GM19025 (cell line): ENCODE data around the gene PHF10.
"Not testable (repeated sequence)": the region's sequence is repeated elsewhere in the genome, so short reads cannot be mapped to it uniquely, and the experiment has no call there.

Source experiments
- ATAC-seq: cut with Tn5 transposase; IDR thresholded peaks from one replicate; pipeline ENCODE4 v1.9.1; 2021; ENCODE audit warnings: mild to moderate bottlenecking, low read depth, moderate library complexity; ENCODE audit not compliant: unreplicated experiment

Gene PHF10

DNA sequence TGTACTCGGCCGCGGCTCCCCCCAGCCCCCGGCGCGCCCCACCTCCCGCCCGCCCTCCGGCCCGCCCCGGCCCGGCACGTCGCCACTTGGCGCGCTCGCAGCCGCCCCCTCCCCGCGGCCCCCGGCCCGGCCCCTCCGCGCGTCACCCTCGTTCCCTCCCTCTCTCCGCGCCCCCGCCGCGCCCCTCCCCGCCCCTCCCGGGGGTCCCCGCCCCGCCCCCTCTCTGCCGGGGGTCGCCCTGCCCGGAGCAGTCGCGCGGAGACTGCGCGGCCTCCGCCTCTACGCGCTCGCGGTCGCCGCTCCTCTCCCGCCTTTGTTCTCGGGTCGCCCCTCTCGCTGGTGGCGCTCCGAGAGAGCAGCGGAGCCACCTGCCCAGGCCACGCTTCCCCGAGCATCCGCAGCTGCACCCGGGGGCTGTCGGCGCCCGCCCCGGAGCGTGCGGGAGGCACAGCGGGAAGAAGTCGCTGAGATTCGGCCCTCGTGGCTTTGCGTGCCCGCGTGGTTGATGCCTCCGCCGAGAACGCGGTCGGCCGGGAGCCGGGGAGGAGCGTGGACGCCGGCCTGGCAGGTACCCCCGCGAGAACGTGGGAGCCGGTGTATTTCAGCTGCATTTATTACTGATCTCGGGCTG, at the start of gene PHF10:
PHF10 (minus strand) TSS at position 7 of the 631 bp plus-strand sequence. CDS start 569 bp downstream, outside the sequence.
- peak; percentile 44 for ATAC-seq

DNA sequence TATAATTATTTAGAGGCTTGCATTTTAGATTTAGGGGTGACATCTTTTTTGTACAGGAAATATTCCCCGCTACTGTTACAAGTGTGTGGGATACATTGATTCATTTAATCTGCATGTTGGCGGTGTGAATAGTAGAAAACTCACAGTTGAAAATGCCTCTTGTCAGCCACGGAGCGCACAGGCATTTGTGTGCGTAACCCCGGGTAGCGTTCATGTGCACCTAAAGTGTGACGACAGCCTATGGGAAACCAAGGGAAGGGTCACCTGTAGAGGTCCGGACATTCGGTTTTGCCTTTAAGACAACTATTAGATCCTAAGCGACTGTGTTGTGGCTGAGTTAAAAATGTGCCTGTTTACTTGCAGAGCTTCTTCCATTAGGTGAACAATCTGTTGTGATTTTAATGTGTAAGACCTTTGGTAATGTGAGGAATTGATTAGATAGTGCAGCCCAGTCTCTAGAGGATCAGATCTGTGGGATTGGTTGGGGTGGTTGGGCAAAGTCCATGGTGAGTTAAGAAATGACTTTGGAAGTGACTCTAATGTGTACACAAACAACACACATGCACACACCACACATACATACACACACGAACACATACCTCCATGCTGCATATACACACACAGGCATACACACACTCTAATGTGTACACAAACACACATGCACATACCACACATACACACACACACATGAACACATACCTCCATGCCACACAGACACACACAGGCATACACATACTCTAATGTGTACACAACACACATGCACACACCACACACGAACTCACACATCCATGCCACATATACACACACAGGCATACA, 42.8 kb upstream of the PHF10 start:
- ATAC-seq: no peak

DNA sequence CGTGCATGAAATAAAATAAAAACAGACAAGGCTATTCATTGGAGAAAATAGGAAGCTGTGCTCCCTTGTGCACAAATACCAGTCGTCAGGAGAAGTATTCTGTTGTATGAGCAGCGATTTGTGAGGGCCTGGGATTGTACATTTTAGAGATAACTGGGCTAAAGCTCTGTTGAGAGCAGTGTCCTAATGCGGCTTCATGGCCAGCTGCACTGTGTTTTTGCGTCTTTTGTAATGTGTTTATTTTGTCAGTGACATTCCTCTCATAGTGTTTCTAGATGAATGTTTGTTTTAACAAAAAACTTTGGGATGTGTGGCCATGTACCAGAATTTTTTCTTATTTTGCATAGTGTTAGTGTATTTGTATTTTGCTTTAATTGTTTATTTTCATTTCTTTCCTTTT, 41.9 kb upstream of the PHF10 start:
- no peak for ATAC-seq

DNA sequence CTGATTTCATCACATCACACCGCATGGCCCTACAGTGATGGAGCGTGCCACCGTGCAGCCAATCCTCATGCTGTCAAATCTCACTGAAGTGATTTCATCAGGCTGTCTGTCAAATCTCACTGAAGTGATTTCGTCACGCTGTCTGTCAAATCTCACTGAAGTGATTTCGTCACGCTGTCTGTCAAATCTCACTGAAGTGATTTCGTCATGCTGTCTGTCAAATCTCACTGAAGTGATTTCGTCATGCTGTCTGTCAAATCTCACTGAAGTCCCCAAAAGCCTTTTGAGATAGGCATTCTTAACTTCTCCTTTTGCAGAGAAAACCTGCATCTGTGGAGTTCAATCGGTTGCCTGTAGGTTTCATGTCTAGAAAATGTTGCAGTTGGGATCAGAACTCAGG, 41.5 kb upstream of the PHF10 start:
- not testable (repeated sequence) for ATAC-seq

DNA sequence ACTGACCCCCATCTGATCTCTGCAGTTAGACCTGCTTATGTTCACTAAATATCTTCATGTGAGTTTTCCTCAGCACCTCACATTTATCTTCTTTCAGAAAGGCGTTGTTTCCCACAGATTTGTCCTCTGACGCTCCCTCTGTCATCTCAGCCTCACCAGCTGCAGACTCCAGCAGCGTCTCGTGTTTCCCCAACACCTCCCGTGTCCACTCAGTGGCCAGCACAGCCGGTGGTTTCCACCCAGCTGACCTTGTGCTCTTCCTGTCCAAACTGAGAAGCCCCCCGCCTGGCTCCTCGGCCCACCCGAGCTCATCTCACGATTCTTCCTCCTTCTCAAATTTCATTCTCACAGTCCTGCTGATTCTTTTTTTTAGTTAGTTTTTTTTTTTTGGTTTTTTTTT, 39.6 kb upstream of the PHF10 start:
- no peak for ATAC-seq

DNA sequence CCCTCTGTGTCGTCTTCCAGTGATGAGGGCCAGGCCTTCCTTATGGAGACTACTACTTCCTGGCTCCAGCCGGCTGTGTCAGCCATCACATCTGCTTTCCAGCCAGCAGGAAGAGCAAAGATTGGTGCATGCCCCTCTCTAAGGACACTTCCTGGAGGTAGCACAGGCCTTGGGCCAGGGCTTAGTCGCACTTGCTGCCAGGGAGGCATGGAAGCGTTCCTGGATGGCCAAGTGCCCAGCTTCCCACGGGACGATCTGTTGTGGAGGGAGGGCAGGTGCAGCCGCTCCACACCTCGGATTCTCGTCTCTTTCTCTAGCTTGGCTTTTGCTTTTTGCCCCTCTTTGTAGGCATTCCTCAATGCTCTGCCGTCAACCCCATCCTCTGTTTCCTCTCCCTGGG, 39.0 kb upstream of the PHF10 start:
- no peak for ATAC-seq

DNA sequence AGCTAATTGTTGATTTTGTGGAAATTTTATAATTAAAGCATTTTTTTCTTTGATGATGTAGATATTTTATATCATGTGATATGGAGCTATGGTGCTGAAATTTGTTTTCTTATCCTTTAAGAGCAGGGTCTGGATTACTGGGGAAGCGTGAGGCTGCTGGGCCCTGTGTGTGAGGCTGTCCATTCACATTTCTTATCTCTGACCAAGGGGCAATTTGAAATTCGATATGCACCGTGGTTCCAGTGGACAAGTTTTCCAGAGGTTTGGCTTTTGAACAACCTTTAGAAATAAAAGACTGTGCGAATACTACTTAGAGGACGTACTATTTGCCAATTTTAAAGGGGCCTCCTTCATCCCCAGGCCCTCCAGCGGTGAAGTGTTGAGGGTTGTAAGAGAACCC, 30.9 kb upstream of the PHF10 start:
- ATAC-seq: no peak

DNA sequence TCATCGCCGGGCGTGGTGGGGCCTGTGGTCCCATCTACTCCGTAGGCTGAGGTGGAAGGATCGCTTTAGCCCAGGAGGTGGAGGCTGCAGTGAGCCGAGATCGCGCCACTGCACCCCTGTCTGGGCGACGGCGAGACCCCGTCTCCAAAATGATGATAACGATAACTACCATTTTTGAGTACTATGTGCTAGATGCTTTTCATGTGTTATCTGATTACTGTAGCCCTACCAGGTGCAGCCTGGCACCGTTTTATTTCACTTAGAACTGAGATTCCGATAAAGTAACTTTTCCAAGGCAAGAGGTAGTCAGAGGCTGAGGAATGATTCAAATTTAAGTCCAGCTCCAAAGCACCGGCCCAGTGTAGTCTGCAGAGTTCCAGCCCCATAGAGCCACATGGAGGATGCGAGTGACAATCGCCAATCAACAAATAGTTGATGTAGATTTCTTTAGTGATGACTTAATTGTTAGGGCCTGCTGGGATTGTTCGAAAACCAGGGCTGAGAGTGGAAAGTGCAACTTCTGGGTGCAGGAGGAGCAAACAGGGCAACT, 27.8 kb upstream of the PHF10 start:
- no peak for ATAC-seq

DNA sequence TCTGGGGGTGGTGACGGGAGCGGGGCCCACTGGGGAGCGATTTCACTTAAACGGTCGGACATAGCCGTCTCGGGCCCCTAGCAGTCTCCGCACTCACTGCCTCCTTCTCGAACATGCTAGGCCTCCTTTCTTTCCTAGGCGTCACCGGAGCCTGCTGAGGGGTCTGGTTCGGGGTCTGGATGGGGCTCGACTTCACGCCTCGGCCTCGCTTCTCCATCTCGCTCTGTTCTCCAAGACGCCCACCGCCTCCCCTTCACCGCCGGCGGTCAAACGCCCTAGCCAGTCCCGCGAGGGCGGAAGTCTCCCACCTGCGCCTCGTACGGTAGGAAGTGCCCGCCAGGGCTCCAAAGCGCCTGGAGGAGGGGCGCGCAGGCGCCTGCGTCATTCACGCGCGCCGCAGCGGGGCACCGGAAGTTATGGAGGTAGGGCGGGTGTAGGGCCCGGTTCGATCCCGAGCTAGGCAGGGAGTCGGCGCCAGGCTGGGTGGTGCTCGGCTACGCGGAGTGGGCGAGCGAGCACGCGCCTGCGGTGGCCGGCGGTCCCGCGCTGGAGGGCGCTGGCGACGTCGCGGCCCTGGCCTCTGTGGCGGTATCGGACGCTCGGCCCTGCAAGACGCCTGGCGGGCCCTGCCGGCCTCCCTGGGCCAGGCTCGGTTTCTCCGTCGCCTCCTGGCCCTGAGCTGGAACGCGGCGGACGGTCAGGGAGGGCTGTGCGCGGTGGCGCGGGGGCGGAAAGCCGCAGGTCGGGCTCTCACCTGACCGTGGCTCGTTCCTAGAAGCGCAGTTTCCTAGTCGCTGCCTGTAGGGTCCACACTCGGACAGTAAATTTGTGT, 27.2 kb upstream of the PHF10 start, which contains the start of the genes DYNLT2 and ERMARD:
DYNLT2 (minus strand) TSS at position 331 of the 832 bp plus-strand sequence; CDS start at position 217, 114 bp downstream.
ERMARD (plus strand) TSS at position 381 of the 832 bp plus-strand sequence; CDS start at position 417, 36 bp downstream.
- peak; percentile 93 for ATAC-seq

DNA sequence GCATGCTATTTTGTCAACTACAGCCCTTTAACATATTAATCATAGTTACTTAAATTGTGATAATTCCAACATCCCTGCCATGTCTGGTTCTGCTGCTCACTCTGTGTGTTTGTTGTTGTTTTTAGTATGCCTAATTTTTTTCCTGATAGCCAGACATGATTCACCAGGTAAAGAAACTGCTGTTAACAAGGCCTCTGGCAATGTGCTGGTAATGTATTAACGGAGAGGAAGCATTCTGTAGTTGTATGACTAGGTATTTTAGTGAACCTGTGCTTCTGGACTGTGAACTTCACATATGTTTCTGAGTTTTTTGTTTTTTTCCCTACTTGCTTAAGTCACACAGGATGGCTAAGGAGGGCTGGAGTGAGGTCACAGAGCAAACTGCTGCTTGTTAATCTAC, 22.3 kb upstream of the PHF10 start:
- ATAC-seq: no peak

DNA sequence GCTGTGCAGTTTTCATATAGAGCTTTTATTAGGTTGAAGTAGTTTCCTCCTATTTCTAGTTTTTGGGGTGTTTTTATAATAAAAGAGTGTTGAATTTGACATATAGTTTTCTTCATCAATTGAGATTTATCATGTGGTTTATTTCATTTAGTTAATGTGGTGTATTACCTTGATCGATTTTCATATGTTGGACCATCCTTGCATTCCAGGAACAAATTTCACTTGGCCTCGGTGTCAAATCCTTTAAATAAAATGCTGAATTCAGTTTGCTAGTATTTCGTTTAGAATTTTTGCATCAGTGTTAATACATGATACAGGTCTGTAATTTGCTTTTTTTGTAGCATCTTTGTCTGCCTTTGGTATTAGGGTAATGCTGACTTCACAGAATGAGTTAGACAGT, 21.1 kb upstream of the PHF10 start:
- no peak for ATAC-seq

DNA sequence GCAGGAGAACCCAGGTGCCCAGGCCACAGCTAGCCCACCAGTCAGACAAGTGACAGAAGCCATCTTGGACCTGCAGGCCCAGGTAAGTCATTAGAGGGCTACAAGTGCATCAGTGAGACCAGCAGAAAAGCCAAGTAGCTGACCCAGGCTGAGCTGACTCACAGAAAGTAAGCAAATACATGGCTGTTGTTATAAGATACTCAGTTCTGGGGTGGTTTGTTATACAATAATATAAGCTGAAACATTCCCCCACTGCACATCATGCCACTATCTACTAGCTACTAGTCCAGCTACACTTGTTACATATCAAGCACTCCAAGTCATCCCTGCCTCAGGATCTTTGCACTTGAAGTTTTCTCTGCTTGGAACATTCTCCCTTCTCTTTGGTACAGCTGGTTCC, 17.0 kb upstream of the PHF10 start:
- no peak for ATAC-seq

DNA sequence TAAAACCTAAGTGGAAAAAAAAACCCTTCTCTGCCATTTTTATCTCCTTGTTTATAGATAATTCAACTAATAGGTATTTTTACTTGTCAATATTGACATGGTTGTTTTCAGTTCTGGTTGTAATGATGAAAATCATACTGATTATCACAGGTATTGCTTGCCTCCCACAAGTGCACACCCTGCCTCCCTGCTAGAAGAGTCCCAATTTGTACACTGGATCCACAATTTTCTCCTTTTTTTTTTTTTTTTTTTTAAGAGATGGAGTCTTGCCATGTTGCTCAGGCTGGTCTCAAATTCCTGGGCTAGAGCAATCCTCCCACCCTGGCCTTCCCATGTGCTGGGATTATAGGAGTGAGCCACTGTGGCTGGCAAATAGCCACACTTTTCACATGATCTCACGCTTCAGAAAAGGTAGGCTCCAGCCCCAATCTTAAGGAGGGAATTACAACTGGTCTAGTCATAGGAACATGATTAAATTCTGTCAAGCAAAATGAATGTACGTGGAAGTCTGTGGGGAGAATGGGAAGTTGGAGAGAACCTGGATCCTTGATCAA, 14.8 kb upstream of the PHF10 start:
- no peak for ATAC-seq

DNA sequence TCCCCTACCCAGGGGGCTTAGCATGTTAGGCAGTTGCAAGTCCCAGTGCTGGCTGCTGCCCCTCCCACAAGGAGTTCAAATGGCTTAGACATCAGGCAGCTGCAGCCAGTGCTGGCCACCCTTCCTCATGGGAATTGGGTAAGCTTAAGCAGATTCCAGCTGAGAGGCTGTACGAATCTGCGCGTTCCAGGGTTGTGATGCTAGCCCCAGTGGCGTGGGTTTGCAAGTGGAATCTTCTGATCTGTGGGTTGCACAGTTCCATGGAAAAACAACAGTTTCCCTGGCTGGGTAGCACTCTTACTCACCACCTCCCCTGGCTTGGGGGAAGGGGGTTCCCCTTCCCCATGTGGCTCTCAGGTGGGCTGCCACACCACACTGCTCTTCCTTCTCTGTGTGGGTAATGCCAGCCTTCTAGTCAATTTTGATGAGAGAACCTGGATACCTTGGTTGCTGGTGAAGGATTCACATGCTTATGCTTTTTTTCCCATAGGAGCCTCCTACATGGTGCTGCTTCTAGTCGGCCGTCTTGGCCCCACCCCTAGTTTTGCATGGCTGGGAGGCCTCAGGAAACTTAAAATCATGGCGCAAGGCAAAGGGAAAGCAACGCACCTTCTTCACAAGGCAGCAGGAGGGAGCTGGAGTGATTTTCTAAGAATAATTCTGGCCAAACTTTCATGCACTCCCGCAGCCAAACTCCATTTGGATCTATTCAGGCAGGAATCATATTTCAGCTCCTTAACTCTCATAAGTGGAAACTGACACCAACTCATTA, 14.1 kb upstream of the PHF10 start:
- ATAC-seq: no peak

DNA sequence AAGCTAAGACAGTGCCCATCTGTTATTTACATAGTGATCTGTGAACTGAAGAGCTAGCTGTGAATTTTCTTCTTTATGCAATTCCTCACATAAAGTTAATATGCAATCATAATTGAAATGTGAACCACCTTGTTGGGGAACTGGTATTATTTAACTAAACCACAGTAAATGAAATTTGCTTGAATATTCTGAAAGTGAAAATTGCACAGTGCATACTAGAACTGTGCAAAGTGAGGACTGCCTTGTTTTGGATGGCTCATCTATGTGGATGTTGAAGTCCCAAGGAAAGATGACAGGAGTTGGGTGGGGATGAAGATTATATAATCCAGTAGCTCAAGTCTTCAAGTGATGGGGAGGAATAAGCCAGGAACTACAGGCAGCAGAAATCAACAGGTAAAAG, 5.7 kb upstream of the PHF10 start:
- no peak for ATAC-seq

DNA sequence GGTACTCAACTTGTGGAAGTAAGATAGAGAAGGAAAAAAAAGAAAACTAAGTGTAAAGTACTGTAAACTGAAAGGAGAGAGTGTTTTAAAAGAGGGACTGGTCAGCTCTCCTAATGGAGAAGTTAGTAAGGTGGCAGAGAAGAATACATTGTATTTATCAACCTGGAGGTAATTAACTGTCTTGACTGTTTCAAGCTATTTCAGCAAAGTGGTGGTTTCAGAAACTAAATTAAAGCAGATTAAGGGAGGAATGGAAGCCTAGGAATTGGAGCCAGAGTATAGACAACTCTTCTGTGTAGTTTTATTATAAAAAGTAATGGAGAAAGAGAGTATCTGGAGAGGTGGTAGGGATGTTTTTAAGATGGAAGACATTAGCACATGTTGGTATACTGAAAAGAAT, 2.7 kb upstream of the PHF10 start:
- ATAC-seq: no peak

DNA sequence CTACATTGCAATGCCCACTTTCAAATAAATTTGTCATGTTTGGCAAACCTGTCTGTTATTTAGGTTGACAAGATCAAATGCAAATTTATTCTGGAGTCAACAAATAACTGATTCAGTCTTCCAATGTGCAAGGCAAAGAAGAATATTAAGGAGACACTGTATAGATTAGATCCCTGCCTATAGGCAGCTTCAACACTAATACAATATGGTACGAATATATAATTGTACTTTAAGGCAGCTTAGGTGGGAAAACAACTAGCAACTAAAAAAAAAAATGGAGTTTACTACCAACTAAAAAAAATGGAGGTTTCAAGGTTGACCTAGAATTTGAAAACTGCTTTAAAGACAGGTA, 1.7 kb upstream of the PHF10 start:
- ATAC-seq: no peak

DNA sequence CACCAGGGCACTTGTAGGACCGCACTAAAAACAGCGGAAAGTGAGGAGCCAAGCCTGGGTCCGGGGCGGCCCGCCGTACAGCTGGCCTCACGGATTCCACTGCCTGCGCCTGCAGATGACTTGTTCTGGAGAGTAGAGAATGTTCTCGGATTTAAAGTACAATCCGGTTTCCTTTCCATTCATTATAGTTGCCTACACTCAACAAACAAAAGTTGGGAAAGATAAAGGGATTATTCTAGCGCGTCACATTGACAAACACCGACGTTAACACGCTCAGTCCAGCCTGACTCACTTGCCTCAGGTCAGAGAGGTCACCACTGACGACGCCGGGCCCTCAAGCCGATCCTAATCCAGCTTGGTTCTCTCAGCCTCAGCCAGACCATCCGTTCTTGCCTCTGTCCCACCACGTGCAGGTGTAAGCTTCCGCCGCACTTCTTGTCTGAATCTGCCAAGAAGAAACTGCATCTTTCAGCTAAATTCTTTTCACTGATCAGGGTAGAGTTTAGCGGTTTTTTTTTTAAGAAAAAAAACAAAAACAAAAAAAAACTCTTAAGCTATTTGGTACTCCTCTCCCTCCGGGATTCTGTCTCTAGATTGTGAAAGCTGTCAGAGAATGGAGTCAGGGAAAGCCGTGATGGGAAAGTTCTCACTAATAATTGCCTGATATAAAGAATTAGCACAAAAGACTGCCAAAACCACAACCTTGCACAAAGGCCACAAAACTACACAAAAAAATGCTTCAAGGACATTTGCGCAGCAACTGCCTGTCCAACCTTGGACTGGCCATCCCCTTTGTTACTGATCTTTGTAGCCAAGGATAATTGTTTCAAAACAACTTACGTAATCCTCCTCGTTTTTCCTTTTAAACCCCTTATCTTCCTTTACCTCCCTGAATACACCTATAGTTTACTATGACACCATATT, 1.1 kb upstream of the PHF10 start:
- no peak for ATAC-seq

DNA sequence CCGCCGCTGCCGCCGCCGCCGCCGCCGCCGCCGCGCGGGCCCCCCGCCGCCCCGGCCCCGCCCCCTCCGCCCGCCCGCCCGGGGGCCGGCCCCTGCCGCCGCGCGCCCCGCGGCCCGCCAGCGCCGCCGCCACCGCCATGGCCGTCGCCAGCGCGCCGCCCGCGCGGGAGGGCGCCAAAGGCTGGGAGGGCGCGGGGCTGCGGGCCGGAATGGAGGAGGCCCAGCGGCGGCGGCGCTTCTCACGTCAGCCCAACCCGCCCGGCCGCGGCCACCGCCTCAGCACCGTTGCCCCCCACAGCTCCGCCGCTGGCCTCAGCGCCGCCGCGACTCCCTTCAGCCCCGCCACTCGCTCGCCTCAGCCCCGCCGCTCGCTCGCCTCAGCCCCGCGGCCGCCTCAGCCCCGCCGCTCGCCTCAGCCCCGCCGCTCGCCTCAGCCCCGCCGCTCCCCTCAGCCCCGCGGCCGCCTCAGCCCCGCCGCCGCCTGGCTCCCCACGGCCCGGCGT, 258 bp downstream of the PHF10 start:
- peak; percentile 36 for ATAC-seq
